Hypothalamus (tissue), 51 donors: Measurements from ENCODE around the gene LTC4S.
"Not testable (repeated sequence)": the region's sequence is repeated elsewhere in the genome, so short reads cannot be mapped to it uniquely, and the experiment has no call there.

ENCODE experiments used
- DNase-seq, 51 donors: peaks; one replicate each; lab custom pipeline; 2025; lab: John Stamatoyannopoulos, UW

The LTC4S gene

DNA sequence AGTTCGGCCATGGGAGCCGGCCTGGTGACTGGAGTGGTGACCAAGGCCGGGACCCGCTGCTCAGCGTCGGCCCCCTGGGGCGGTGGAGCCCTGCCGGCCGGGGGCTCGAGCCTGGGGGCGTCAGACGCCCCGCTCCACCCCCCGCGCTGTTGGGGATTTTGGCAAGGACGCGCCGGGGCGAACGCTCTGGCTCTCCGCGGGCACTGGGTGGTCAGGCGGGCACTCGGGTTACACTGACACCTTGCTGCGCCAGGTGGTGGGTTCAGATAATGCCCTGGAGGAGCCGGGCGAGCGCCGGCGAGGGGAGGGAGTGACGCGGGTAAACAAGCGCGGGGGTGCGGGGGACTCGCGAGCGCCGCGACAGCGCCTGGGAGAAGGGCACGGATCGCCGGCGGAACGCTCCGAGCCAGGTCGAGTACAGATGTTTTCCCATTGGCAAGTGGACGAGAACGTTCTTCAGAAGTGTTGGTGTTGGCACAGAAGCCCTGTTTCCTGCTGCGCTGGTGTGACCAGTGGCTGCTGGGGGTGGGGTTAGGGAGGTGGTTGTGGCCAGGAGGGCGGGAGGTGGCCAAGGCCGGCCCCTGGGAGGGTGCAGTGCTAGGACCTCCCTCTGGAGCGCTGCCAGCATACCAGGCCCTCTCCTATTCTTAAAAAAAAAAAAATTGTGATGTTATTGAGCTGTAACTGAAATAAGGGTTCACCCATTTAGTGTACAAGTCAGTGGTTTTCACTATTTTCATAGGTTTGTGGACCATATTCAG lies 27.7 kb downstream of the LTC4S start:
- peak; percentile 26 to 94 (median 82) for DNase-seq

DNA sequence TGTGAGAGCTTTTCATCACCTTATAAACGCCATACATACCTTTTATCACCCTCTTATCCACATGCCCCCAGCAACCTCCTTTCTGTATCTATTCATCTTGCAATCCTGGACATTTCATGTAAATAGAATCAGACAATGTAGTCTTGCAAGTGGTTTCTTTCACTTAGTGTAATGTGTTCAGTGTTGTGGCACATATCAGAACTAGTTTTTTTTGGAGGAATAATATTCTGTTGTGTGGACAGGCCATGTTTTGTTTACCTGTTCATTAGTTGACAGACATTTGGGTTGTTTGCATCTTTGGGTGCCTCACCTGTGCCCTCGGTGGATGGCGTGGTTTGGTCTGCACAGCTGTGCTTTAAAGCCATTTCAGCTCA lies 28.3 kb downstream of the LTC4S start:
- DNase-seq: no peak

GRCh38 chr5:179822444-179822990 lies 28.7 kb downstream of the LTC4S start:
- no peak for DNase-seq

DNA sequence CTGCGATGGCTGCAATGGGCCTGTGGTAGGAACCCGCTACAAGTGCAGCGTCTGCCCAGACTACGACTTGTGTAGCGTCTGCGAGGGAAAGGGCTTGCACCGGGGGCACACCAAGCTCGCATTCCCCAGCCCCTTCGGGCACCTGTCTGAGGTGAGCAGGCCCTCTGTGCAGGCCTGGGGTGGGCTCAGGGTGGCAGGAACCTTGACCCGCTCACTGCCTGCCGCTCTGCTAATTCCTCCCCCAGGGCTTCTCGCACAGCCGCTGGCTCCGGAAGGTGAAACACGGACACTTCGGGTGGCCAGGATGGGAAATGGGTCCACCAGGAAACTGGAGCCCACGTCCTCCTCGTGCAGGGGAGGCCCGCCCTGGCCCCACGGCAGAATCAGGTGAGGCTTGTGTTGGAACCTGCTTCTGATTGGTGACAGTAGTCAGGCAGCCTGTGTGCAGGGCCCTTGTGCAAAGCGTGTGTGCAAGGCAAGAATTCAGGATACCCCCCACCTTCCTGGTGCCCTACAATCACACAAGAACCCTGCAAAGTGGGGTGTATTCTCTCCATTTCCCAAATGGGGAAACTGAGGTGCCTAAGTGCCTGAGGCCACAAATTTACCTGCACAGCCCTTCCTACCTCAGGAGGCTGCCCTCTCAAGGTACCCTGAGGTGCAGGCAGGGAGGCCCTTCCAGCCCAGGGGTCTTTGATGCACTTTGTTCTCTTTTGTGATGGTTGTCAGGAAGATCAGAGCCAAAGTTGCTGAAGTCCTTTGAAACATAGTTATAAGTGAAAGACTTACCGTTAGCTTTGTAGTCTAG lies 30.4 kb downstream of the LTC4S start:
- DNase-seq: no peak

GRCh38 chr5:179824745-179825112 lies 30.9 kb downstream of the LTC4S start:
- no peak for DNase-seq

GRCh38 chr5:179825655-179826182 lies 31.9 kb downstream of the LTC4S start:
- DNase-seq: no peak

- no peak for DNase-seq
Measured at GRCh38 chr5:179827680-179828079, 33.9 kb downstream of the LTC4S start.

DNA sequence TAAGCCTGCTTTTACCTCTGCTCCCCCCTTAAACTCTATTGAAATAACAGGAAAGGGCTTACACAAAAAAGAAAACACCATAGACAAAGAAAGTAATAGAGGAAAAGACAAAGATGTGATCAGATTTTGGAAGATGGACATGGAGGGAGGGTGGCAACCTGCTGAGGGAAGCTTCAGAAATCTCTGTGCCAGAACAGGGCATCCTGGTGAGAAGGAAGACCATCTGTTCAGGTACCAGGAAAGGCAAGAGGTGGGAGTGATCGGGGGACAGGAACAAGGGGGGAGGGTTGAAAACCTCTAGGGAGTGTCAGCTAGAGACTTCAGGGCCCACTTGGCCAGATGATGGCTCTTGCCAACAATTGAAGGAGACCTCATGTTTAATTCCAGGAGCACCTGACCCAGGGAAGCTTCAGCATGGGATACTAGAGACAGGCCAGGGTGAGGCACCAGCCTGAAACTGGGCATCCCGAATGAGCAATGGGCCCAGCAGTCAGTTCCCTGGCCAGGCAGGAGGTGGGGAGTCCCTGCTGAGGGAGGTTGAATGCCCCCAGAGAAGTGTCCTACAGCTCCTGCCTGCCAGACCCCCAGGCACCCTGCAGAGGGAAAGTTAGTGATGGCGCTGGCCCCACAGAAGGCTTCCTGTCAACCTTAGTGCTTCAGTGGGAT lies 35.1 kb downstream of the LTC4S start:
- no peak for DNase-seq

DNA sequence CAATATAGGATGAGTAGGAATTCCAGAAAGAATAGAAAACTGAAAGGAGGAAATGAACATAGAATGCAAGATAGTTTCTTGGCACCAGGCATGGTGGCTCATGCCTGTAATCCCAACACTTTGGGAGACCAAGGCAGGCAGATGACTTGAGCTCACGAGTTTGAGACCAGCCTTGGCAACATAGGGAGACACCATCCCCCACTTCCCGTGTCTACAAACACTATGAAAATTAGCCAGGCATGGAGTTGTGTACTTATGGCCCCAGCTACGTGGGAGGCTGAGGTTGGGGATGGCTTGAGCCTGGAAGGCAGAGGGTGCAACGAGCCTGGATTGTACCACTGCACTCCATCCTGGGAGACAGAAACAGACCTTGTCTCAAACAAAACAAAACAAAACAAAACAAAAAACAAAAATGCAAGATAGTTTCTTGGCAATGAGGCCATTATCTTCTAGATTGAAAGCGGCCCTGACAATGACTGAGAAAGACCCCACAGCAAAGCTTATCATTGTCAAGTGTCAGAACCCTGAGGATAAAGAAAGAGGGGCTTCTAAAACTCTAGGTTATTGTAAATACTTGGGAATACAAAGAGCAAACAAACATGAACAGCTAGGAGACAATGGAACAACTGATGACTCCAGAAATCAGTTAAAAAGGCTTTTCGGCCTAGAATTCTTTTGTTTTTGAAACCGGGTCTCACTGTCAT lies 36.1 kb downstream of the LTC4S start:
- no peak for DNase-seq

GRCh38 chr5:179830818-179831468 lies 37.2 kb downstream of the LTC4S start:
- no peak for DNase-seq

DNA sequence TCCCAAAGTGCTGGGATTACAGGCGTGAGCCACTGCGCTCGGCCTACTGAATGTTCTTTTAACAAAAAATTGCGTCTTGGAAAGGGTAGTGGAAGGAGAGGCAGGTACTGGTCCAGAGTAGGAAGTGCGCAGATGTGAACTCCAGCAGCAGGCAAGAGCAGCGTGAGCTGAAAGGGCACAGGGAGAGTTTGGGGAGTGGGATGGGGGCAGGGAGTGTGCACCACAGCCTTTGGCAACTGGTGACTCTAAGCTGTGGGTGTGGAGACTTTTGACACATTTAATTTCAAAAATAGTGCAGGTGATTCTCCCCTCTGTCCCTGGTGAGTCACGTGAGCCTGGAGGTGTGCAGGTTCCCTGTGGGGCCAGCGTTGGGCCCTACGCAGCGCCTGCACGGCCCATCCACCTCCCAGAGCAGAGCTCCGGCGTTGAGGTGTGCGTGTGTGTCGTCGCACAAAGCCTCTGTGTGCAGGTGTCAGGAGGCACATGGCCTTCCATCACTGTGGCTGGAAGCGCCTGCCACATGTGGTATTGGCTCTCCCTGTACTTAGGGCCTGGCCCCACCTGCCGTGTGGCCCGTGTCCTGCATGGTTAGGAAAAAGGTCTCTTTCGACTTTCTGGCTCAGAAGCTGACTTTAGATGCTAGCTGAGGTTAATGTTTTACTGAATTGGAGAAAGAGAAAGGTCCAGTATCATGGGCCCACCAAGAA lies 38.4 kb downstream of the LTC4S start:
- DNase-seq: no peak

- no peak for DNase-seq
Measured at GRCh38 chr5:179833056-179833708, 39.4 kb downstream of the LTC4S start.

DNA sequence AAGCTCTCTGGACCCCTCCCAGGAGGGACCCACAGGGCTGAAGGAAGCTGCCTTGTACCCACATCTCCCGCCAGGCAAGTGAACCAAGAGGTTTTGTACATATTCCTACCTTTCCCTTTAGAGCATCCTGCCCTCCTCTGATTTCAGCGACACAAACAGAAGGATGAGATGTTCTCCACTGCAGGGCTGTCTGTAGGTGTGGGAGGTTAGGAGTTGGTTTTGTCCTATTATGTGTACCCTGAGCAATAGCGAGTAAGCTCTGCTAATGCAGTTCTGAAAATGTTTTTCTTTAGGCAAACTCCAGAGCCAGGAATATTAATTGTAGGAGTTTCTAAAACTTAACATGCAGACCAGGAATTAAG lies 39.9 kb downstream of the LTC4S start:
- no peak for DNase-seq

DNA sequence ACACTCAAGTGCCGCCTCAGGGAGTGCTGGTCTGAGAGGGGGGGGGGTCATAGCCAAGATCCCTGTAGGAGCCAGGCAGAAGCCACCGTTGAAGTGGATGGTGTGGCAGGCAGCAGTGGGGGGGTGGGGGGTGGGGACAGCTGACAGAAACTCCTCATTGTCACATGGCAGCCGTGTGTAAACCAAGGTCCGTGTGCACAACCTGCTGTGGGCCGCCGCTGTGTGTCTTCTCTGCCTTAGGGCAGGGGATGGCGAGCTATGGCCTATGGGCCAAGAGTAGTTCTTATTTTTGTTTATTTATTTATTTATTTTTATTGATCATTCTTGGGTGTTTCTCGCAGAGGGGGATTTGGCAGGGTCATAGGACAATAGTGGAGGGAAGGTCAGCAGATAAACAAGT lies 40.3 kb downstream of the LTC4S start:
- DNase-seq: no peak

- not testable (repeated sequence) for DNase-seq
Measured at GRCh38 chr5:179834871-179835270, 41.1 kb downstream of the LTC4S start.

DNA sequence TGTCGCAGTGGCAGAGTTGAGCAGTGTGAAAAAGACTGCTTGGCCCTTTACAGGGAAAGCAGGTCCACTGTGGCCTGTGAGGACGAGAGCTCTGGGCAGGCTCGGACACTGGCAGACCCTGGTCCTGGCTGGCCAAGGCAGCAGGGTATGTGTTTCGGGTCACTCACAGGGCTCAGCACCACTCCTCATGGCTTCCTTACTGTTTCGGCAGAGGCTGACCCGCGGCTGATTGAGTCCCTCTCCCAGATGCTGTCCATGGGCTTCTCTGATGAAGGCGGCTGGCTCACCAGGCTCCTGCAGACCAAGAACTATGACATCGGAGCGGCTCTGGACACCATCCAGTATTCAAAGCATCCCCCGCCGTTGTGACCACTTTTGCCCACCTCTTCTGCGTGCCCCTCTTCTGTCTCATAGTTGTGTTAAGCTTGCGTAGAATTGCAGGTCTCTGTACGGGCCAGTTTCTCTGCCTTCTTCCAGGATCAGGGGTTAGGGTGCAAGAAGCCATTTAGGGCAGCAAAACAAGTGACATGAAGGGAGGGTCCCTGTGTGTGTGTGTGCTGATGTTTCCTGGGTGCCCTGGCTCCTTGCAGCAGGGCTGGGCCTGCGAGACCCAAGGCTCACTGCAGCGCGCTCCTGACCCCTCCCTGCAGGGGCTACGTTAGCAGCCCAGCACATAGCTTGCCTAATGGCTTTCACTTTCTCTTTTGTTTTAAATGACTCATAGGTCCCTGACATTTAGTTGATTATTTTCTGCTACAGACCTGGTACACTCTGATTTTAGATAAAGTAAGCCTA lies 42.6 kb downstream of the LTC4S start:
- DNase-seq: no peak

DNA sequence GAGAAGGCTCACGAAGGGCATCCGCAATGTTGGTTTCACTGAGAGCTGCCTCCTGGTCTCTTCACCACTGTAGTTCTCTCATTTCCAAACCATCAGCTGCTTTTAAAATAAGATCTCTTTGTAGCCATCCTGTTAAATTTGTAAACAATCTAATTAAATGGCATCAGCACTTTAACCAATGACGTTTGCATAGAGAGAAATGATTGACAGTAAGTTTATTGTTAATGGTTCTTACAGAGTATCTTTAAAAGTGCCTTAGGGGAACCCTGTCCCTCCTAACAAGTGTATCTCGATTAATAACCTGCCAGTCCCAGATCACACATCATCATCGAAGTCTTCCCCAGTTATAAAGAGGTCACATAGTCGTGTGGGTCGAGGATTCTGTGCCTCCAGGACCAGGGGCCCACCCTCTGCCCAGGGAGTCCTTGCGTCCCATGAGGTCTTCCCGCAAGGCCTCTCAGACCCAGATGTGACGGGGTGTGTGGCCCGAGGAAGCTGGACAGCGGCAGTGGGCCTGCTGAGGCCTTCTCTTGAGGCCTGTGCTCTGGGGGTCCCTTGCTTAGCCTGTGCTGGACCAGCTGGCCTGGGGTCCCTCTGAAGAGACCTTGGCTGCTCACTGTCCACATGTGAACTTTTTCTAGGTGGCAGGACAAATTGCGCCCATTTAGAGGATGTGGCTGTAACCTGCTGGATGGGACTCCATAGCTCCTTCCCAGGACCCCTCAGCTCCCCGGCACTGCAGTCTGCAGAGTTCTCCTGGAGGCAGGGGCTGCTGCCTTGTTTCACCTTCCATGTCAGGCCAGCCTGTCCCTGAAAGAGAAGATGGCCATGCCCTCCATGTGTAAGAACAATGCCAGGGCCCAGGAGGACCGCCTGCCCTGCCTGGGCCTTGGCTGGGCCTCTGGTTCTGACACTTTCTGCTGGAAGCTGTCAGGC lies 43.6 kb downstream of the LTC4S start:
- no peak for DNase-seq
